Lower leg skin (tissue), 4 donors: ENCODE measurements around the gene MRPL38. TPM values are rescaled to one million over a fixed set of nuclear protein-coding genes. Genes with fewer than 3 reads are reported as not detected.

Source experiments
- DNase-seq, 2 donors: peaks; one replicate each; pipeline ENCODE4 v3.0.0-alpha.2; 2019; ENCODE audit warnings: low spot score in 2 of 2
- H3K4me3 ChIP-seq: fragments of 200-600 bp; sonication (generic); 2 replicates; pipeline ENCODE4 v1.5.1; 2017; ENCODE audit warnings: mild to moderate bottlenecking, low read depth; ENCODE audit not compliant: poor library complexity, severe bottlenecking
- POLR2A ChIP-seq, 2 donors: fragments of 450-650 bp; IDR thresholded peaks; one replicate each; pipeline ENCODE4 v1.6.1; 2016 to 2017; ENCODE audit warnings: antibody characterized with exemption in 2 of 2, mild to moderate bottlenecking in 1 of 2, moderate library complexity in 1 of 2
- WGBS, 2 donors: methylation state at CpG; one replicate each; pipeline ENCODE4 v1.1.5; 2018; 5-methylcytosine and 5-hydroxymethylcytosine counted together
- intact Hi-C: fragments of 100-400 bp; cut with DNase I; formaldehyde crosslinking; loops from one replicate; pipeline ENCODE4 v1.15.0; 2023; ENCODE audit warnings: low total_unique reads
- total RNA-seq, 4 donors: library from RNA; depleted of rRNA; stranded (reverse); fragments of >200 nt; gene quantifications; one replicate each; pipeline ENCODE4 v1.1.0, GENCODE V29; 2016
- TF ChIP-seq, protein P1 (sequence below), 3 donors: fragments of 450-650 bp; IDR thresholded peaks; one replicate each; pipeline ENCODE4 v1.5.1; 2016; ENCODE audit warnings: antibody characterized with exemption in 3 of 3, mild to moderate bottlenecking in 3 of 3, moderate library complexity in 2 of 3

Gene MRPL38
- total RNA-seq, 4 donors from 2014 or later, result 36.5 to 64.7 (median 49.0) TPM

DNA sequence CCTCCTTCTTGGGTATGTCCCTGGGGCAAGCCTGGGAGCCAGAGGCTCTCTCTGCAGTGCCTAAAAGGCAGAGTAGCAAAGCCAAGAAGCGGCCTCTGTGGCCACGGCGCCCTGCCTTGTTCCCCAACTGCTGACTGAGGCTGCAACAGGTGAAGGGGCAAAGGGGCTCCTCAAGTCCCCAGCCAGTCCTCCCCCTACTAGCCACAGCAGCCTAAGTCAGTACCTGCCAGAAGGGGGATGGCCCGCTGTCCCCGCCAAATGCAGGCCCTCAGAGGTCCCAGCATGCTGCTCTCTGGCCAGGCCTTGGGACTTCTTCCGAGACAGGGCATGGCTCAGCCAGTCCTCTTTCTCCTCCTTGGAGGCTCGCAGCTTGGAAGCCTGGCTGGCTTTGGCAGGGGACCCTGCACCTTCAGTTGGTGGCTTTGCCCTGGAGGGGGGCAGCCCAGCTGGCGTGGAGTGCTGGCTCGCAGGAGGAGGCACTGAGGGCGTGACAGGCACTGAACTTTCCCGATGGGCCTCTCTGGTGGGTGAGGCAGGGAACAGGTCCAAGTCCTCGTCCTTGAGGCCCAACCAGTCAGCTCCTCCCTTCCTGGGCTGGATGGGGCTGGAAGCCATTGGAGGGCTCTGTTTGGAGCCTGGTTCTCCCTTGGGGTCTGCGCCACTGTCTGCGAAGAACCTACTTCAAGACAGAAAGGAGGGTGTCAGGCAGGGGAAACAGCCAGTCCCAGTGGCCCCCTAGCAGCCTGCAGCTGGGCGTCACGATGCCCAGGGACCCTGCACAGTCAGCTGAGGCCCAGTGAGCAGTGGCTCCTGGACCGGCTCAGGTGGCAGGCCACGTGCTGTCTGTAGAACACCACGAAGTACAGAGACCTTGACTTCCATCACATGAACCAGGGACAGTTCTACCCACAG, 18.5 kb upstream of the MRPL38 start:
- WGBS, 2 donors, result 74 to 81% methylated on average over 13 to 19 of the region's 19 CpGs

DNA sequence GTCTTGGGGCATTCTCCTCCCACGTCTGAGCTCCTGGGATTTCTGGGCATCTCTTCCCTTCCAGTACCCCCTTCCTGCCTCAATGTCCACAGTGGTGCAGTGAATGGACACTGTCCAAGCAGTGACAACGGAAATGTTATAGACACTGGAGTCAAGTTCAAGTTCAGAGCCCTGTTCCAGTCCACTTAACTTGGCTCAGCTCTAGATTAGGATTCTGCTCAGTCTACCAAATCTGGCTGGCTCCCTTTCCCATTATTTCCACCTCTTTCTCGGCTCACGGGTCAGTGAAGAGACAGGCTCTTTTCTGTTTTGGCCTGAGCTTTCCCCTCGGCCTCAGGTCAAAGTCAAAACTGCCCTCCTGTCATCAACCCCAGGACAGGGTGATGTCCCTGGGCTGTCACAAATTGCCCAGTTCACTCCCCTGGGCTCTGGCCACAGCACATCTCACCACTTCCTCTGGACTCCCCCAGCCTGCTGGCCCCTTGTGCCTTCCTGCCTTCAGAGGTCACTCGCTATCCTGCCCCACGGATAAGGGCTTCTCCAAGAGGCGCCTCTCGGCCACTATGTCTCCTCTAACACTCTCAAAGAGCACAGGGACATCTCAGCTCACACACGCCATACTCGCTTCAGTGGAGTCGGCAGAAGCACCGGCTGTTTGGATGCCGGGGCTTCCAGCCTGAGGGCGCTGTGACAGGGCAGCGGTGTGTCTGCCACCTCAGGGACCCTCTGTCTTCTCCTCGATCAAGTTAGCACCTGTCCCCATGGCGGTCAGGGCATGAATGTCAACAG, 17.7 kb upstream of the MRPL38 start:
- 83 to 88% methylated on average over 18 of the region's 18 CpGs for WGBS, 2 donors
- H3K4me3 ChIP-seq, result no peak overlapping the region
- no peak for TF ChIP-seq POLR2A (IDR thresholded peaks at IDR 0.05)
- TF ChIP-seq, protein P1, sequence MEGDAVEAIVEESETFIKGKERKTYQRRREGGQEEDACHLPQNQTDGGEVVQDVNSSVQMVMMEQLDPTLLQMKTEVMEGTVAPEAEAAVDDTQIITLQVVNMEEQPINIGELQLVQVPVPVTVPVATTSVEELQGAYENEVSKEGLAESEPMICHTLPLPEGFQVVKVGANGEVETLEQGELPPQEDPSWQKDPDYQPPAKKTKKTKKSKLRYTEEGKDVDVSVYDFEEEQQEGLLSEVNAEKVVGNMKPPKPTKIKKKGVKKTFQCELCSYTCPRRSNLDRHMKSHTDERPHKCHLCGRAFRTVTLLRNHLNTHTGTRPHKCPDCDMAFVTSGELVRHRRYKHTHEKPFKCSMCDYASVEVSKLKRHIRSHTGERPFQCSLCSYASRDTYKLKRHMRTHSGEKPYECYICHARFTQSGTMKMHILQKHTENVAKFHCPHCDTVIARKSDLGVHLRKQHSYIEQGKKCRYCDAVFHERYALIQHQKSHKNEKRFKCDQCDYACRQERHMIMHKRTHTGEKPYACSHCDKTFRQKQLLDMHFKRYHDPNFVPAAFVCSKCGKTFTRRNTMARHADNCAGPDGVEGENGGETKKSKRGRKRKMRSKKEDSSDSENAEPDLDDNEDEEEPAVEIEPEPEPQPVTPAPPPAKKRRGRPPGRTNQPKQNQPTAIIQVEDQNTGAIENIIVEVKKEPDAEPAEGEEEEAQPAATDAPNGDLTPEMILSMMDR (IDR thresholded peaks at IDR 0.05), result no peak
- DNase-seq, result no peak
- intact Hi-C loops, result no loop called here

More for the DNA sequence above, 18.5 kb upstream of the MRPL38 start:
- TF ChIP-seq, protein P1 (IDR thresholded peaks at IDR 0.05), result no peak
- no peak for TF ChIP-seq POLR2A (IDR thresholded peaks at IDR 0.05)
- H3K4me3 ChIP-seq, result no peak overlapping the region
- intact Hi-C loops, result no loop called here
- DNase-seq, result no peak

DNA sequence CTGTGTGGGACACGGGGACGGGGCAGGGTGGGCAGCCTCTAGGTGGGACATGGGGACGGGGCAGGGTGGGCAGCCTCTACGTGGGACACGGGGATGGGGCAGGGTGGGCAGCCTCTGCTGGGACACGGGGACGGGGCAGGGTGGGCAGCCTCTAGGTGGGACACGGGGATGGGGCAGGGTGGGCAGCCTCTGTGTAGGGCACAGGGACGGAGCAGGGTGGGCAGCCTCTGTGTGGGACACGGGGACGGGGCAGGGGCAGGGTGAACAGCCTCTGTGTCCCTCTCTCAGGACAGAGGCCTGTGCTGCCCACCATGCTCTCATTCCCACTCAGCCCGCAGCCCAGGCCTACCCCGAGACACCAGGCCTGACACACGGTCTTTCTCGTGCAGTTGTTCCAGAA, 16.9 kb upstream of the MRPL38 start:
- WGBS, 2 donors, result 88 to 90% methylated on average over 9 to 15 of the region's 15 CpGs
- no peak overlapping the region for H3K4me3 ChIP-seq
- no peak for DNase-seq
- intact Hi-C loops, result no loop called here
- TF ChIP-seq, protein P1 (IDR thresholded peaks at IDR 0.05), result no peak
- TF ChIP-seq POLR2A (IDR thresholded peaks at IDR 0.05), result no peak

DNA sequence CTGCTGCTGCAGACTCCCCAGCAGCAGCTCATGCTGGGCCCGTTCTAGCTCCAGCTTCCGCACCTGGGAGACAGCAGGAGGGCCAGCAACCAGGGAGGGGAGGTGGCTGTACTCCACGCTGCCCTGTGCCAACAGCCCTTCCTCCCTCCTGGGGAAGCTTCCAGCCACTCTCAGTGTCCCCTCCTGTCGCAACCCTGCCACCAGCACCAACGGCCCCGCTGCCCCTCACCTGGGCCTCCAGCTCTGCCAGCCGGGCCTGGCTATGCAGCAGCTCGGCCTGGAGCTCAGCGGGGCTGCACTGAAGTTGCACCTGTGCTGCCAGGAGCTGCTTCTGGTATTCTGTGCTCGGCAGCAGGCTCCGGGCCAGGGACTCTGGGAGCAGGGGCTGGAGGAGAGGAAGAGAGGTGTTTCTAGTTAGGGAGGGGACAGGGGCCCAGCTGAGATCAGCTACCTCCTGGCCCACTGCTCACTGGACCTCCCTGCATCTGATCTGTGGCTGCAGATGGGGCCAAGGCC, 15.4 kb upstream of the MRPL38 start:
- intact Hi-C loops, result no loop called here
- H3K4me3 ChIP-seq, result no peak overlapping the region
- no peak for TF ChIP-seq POLR2A (IDR thresholded peaks at IDR 0.05)
- TF ChIP-seq, protein P1 (IDR thresholded peaks at IDR 0.05), result no peak
- 87% methylated on average over 11 of the region's 11 CpGs; no CpG with 5 or more reads in 1 of the 2 donors for WGBS, 2 donors
- no peak for DNase-seq

DNA sequence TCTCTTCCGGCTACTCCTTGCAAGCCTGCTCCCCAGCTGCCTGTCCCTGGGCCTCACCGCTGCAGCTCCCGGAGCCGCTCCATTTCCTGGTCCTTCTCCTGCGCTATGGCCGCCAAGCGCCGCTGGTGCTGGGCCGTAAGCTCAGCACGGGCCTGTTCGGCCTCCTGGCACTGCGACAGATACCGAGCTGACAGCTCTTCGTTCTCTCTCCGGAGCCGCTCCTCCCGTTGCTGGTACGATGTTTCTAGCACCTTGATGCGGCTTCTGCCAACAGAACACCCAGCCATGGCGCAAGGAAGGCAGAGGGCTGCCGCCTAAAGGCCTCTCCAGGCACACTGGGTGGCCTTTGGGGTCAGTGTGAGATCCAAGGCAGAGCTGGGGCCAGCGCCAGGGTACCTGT, 14.9 kb upstream of the MRPL38 start:
- intact Hi-C loops, result no loop called here
- no peak for DNase-seq
- H3K4me3 ChIP-seq, result no peak overlapping the region
- TF ChIP-seq, protein P1 (IDR thresholded peaks at IDR 0.05), result no peak
- TF ChIP-seq POLR2A (IDR thresholded peaks at IDR 0.05), result no peak
- 93 to 94% methylated on average over 21 to 22 of the region's 22 CpGs for WGBS, 2 donors
